Right ventricle myocardium inferior (tissue), 1 donor: ENCODE results near the gene STPG3. TPM values are rescaled to one million over a fixed set of nuclear protein-coding genes. Genes with fewer than 3 reads are reported as not detected.
A peak's percentile ranks its signal among the peaks of the same experiment; 100 is the strongest.
"Not testable (repeated sequence)": the region's sequence is repeated elsewhere in the genome, so short reads cannot be mapped to it uniquely, and the experiment has no call there.

ENCODE experiments used
- ATAC-seq: fragments of 200-7000 bp; cut with Tn5 transposase; one replicate; pipeline ENCODE4 v1.9.1; 2020; ENCODE audit warnings: mild to moderate bottlenecking, moderate library complexity
- DNase-seq: peaks from one replicate; pipeline ENCODE4 v3.0.0; 2021; ENCODE audit errors: missing footprints
- intact Hi-C: fragments of 100-400 bp; cut with DNase I; formaldehyde crosslinking; loops from one replicate; pipeline ENCODE4 v1.11.0; 2022
- total RNA-seq: library from RNA; stranded (reverse); fragmentation: NEBNext Ultra II Directional; extraction: Animal tissue kit (Norgen Biotek cat#: 25700); gene quantifications from one replicate; pipeline ENCODE4 v1.2.1, GENCODE V29; 2021
- donor health status: DM: no; HTN: yes; CAD: no; lungs with severe emphysema.

STPG3 gene
- total RNA-seq, 1 donor from 2014 or later = 1.4 TPM

DNA sequence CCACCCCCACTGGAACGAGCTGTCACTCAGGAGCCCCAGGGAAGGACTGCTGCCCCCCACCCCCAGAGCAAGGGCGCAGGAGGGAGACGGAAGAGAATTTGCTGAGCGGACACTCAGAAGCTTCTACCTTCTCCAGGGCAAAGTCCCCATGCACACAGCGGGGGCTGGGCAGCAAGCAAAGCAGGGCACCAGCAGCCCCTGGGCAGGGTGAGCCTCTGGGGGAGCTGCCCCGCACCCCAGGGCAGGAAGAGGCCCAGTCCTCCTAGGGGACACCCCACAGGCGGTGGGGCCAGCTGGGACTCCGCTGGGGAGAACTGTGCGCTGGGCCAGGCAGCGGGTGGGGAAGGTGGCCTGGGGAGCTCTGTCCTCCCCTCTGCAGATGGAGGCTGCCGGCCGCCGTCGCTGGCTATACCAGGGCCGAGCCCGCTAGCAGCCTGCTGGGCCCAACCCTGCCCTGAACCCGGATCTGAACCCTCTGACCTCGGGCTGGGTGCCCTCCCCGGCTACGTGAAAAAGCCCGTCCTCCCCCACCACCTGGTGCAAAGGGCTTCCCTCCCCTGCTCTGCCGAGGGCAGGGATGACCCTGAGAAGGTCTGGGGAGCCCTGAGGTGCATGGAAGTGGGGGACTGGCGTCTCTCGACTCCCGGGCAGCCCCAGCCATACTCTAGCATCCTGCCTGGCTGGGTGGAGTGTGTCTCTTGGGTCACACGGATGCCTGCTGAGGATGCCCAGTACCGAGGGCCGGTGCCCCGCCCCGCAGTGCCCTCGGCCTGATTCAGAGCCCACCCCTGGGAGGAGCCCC is 21.0 kb upstream of the STPG3 start:
- intact Hi-C loops = no loop called here
- DNase-seq (no peak), ATAC-seq (no peak)

GRCh38 chr9:137230705-137231371 is 20.2 kb upstream of the STPG3 start, which contains the start of gene SLC34A3:
TSS of gene SLC34A3 (plus strand) at chr9:137230901. CDS start at chr9:137231703, 802 bp downstream.
- ATAC-seq (no peak), DNase-seq (no peak)
- intact Hi-C loops = no loop called here

- intact Hi-C loops = no loop called here
- no peak for ATAC-seq
Measured at GRCh38 chr9:137231372-137232039, 19.6 kb upstream of the STPG3 start.

GRCh38 chr9:137232101-137232500 is 19.0 kb upstream of the STPG3 start:
- no peak for ATAC-seq

More at GRCh38 chr9:137231372-137232039, 19.6 kb upstream of the STPG3 start:
- no peak for DNase-seq

GRCh38 chr9:137232510-137232909 is 18.6 kb upstream of the STPG3 start:
- ATAC-seq (no peak), DNase-seq (no peak)
- intact Hi-C loops = no loop called here

More at GRCh38 chr9:137232101-137232500, 19.0 kb upstream of the STPG3 start:
- intact Hi-C loops = no loop called here
- DNase-seq = no peak

- ATAC-seq = no peak
- DNase-seq = no peak
- intact Hi-C loops = no loop called here
Measured at GRCh38 chr9:137233143-137233980, 17.7 kb upstream of the STPG3 start.

DNA sequence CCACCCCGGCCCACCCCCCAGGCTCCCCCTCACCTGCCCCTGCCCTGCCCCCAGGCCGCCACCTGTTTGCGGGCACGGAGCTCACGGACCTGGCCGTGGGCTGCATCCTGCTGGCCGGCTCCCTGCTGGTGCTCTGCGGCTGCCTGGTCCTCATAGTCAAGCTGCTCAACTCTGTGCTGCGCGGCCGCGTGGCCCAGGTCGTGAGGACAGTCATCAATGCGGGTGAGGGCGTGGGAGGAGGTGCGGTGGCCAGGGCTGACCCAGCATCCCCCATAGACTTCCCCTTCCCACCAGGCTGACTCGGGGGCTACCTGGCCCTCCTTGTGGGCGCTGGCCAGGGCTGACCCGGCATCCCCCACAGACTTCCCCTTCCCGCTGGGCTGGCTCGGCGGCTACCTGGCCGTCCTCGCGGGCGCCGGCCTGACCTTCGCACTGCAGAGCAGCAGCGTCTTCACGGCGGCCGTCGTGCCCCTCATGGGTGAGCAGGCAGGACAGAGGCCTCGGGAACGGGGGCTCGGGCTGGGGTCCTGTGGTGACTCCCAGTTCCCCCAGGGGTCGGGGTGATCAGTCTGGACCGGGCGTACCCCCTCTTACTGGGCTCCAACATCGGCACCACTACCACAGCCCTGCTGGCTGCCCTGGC is 16.9 kb upstream of the STPG3 start:
- DNase-seq (no peak), ATAC-seq (no peak)
- intact Hi-C loops = no loop called here

DNA sequence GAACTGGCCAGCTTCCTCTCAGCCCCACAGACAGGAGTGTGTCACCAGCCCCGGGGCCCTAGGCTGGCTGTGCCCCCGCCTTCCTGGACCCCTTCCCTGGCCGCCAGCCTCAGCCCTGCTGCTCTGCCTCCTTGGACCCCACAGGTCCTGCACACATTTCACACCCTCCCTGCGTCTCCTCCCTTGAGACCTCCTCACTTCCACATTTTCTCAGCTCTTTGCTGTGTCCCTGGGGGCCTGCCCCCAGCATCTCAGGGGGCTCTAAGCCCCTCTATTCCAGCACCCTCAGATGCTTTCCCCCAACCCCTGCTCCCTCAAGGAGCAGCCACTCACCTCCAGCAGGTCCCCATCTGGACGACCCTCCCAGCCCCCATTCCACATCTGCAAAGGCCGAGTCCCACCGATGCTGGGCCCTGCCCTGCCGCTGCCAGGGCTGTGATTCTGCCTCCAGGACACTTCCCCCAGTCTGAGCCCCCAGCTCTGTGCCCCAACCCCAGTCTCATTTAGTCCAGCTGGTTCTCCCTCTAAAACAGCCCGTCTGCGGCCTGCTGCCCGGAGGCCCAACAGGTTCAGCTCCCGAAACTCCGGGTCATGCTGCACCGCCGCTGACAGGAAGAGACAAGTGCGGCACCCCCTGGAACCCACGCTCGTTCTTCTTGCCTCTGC is 16.2 kb upstream of the STPG3 start:
- intact Hi-C loops = loop anchor here (5.0 kb wide), 1 partner anchor 48 kb away; the partner anchor contains the start of genes ANAPC2 and SSNA1
- ATAC-seq = no peak
- no peak for DNase-seq

DNA sequence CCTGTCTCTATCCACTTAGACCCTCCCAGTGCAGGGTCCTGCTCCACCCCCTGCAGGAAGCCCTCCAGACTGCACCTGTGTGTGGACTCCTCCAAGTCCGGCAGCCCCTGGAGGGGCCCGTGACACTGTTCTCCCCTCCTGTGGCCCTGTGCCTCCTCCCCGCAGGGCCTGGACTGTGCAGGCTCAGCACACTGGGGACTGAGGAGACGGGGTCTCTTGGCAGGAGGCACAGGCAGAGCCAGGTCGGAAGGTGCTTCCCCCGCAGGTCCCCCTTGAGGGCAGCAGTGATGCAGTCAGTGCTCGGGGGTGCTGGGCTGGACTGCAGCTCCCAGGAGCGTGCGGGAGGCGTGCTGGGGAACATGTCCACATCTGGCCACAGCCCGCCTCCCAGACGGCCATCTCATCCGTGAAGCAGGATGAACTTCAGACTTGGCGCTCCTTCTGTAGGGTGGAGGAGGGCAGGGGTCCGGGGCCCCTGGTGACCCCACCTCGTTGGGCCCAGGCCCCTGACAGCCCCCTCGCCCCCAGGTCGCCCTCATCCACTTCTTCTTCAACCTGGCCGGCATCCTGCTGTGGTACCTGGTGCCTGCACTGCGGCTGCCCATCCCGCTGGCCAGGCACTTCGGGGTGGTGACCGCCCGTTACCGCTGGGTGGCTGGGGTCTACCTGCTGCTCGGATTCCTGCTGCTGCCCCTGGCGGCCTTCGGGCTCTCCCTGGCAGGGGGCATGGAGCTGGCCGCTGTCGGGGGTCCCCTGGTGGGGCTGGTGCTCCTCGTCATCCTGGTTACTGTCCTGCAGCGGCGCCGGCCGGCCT is 15.5 kb upstream of the STPG3 start:
- no peak for DNase-seq
- no peak for ATAC-seq
- intact Hi-C loops = loop anchor here (5.0 kb wide), 1 partner anchor 48 kb away; the partner anchor contains the start of genes ANAPC2 and SSNA1

GRCh38 chr9:137236238-137236935 is 14.7 kb upstream of the STPG3 start:
- intact Hi-C loops = loop anchor here (5.0 kb wide), 1 partner anchor 49 kb away; the partner anchor contains the start of genes ANAPC2 and SSNA1
- DNase-seq (peak; percentile 92), ATAC-seq (peak; percentile 29)

- no peak for ATAC-seq
- intact Hi-C loops = loop anchor here (5.0 kb wide), 1 partner anchor 50 kb away; the partner anchor contains the start of genes ANAPC2 and SSNA1
- DNase-seq = no peak
Measured at GRCh38 chr9:137236936-137237421, 14.1 kb upstream of the STPG3 start.

DNA sequence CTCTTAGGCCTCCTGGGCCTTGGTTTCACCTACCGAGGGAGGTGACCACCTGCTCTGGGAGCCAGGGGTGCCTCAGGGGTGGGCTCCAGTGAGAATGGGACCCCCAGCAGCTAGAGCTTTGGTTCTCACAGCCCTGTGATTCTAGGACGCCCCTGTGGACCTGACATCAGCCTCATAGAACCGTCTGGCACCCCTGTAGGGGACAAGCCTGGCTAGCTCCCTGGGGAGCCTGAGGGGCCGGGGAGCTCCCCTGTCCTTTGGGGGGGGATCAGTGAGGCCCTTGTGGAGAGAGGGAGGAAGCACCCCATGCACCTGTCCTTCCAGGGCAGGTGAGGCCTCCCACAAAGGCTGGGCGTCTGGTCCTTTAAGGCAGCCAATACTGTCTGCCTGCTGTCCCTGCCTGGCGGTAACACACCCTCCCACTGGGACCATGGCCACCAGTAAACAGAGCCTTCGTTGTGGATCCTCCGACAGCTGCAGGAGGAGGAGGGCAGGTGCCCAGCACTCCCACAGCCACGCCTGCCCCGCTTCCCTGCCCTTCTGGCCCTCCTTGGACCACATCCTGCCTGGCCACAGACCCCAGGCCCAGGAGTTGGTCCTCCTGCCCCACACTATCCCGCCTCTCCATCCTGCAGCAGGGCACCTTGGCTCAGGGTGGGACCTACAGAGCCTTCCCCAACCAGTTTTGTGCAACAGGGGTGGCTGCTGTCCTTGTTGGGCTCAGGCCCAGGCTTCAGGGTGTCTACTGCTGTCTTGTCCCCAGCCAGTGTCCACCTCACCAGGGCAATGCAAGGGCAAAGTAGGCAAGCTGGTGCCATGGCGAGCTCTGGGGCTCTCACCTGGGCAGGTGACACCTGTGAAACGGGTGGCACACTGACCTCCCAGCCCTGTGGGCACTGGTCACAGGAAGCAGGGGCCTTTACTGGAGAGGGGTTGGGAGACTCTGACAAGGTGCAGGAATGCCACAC is 13.0 kb upstream of the STPG3 start:
- ATAC-seq (no peak), DNase-seq (no peak)
- intact Hi-C loops = loop anchor here (5.0 kb wide), 1 partner anchor 51 kb away; the partner anchor contains the start of genes ANAPC2 and SSNA1

DNA sequence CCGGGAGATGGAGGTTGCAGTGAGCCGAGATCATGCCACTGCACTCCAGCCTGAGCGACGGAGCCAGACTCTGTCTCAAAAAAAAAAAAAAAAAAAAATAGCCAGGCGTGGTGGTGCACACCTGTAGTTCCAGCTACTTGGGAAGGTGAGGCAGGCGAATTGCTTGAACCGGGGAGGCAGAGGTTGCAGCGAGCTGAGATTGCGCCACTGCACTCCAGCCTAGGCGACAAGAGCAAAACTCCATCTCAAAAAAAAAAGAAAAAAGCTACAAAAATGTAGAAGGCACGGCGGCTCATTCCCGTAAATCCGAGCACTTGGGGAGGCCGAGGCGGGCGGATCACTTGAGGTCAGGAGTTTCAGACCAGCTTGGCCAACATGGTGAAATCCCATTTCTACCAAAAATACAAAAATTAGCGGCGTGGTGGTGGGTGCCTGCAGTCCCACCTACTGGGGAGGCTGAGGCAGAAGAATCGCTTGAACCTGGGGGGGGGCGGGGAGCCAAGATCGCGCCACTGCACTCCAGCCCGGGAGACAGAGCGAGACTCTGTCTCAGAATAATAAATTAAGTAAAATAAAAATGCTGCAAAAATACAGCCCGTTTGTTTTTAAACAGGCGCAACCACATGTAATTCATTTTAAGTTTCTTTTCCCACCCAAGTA is 11.4 kb upstream of the STPG3 start:
- ATAC-seq, DNase-seq: not testable (repeated sequence)
- intact Hi-C loops = loop anchor here (2.0 to 5.0 kb wide), 3 partner anchors 37 to 61 kb away; partner anchors contain the start of genes ANAPC2, SSNA1 and TOR4A

- intact Hi-C loops = loop anchor here (2.0 kb wide), 2 partner anchors 36 to 60 kb away; partner anchors contain the start of gene TOR4A
- peak; percentile 91 for DNase-seq
- ATAC-seq = peak; percentile 70
Measured at GRCh38 chr9:137240318-137240840, 10.7 kb upstream of the STPG3 start.
